Gastroesophageal sphincter (tissue), 3 donors: Measurements from ENCODE around the gene EMID1.

Source experiments
- CTCF ChIP-seq, 4 experiments: fragments of 200-600 bp in 2 of 4; fragments of 450-650 bp in 2 of 4; sonication (generic) in 1 of 4; IDR thresholded peaks; one replicate each; pipeline ENCODE4 v1.5.1; 2017 to 2019; ENCODE audit warnings: antibody characterized with exemption in 4 of 4, mild to moderate bottlenecking in 2 of 4, moderate library complexity in 2 of 4
- POLR2A ChIP-seq, 2 donors: fragments of 450-650 bp; IDR thresholded peaks; one replicate each; pipeline ENCODE4 v1.6.1; 2017; ENCODE audit warnings: antibody characterized with exemption in 2 of 2, mild to moderate bottlenecking in 2 of 2, moderate library complexity in 1 of 2
- POLR2AphosphoS5 ChIP-seq: sonication (generic); formaldehyde crosslinking; IDR thresholded peaks from one replicate; pipeline ENCODE4 v1.6.1; 2017; ENCODE audit warnings: antibody characterized with exemption

GRCh38 chr22:29265929-29266328 lies 60.2 kb downstream of the EMID1 start:
- TF ChIP-seq CTCF (IDR thresholded peaks at IDR 0.05) (no peak), POLR2A (IDR thresholded peaks at IDR 0.05) (no peak), POLR2AphosphoS5 (no peak)
